HAP-1 (cell line): ENCODE measurements around the gene IL17RD.

Source experiments
- DNase-seq, 2 experiments: peaks; one replicate each; pipeline ENCODE4 v3.0.0-alpha.2; 2016 to 2020; ENCODE audit warnings: low spot score in 2 of 2
- H3K27me3 ChIP-seq: fragments of 250-450 bp; sonication (Bioruptor Pico); 2 replicates; pipeline ENCODE4 v1.5.1; 2020; ENCODE audit warnings: low read depth, mild to moderate bottlenecking, moderate library complexity
- H3K36me3 ChIP-seq: fragments of 250-450 bp; sonication (Bioruptor Pico); replicated peaks from 2 replicates; pipeline ENCODE4 v1.5.1; 2020; ENCODE audit warnings: mild to moderate bottlenecking
- H3K4me1 ChIP-seq: fragments of 250-450 bp; sonication (Bioruptor Pico); 2 replicates; pipeline ENCODE4 v1.5.1; 2020; ENCODE audit warnings: mild to moderate bottlenecking
- H3K4me3 ChIP-seq: fragments of 250-450 bp; sonication (Bioruptor Pico); 2 replicates; pipeline ENCODE4 v1.5.1; 2020; ENCODE audit warnings: mild to moderate bottlenecking, moderate library complexity
- H3K9me3 ChIP-seq: fragments of 250-450 bp; sonication (Bioruptor Pico); 2 replicates; pipeline ENCODE4 v1.5.1; 2020; ENCODE audit warnings: mild to moderate bottlenecking, moderate library complexity
- in situ Hi-C: fragments of 300-500 bp; cut with MboI; formaldehyde crosslinking; loops from 3 replicates; pipeline ENCODE4 v1.14.3; 2020; ENCODE audit warnings: low sequenced_read_pairs, inconsistent platforms, mixed read lengths

IL17RD gene

DNA sequence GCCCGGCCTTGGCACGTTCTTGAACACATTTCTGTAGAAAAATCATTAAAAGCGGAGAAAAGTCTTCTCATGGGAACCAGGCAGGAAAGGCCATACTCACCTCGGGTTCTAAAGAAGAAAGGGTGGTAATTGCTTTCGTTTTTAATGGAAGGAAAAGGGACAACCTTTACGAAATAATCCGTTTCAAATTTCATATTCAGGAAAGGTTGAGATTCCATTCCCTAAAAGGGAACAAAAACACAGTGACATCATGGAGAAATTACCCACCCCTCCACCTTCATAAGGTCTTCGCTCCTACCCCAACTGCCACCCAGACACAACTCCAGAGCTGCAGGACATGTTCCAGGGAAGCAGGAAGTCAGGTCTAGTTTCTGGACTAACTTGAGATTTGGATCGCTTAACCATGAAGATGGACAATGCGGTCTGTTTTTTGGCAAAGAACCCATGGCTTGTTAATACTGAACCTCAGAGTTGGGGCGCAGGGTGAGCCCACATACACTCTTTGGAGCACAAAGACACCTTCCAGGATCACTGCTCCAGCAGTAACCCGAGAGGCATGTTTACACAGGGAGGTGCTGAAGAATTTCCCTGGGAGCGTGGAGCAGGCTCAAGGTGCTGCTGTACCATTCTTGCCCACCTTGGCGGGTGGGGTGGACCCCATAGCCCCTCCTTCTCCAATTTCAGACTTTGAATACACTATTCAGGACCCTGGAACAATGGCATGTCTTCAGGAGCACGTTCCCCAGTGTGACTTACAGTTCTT, 55.5 kb downstream of the IL17RD start:
- no peaks in the 10 kb centered on the region for H3K36me3 ChIP-seq
- no peaks in the 10 kb centered on the region for H3K27me3 ChIP-seq
- no peaks in the 10 kb centered on the region for H3K4me1 ChIP-seq
- in situ Hi-C loops, result no loop called here
- no peak overlapping the region for H3K4me3 ChIP-seq
- H3K9me3 ChIP-seq, result no peaks in the 10 kb centered on the region
- no peak for DNase-seq

DNA sequence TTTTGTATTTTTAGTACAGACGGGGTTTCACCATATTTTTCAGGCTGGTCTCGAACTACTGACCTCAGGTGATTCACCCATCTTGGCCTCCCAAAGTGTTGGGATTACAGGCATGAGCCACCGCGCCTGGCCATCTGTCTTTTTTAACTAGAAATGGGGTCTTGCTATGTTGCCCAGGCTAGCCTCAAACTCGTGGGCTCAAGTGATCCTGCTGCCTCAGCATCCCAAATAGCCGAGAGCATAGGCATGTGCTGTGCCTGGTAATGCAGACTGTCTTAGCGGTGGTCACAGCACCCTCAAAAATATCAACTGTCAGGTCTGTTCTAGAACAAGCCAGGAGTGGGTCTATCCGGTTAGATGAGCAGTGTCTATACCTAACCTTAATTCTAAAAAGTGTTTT, 56.5 kb downstream of the IL17RD start:
- H3K36me3 ChIP-seq, result no peaks in the 10 kb centered on the region
- no peak overlapping the region for H3K4me3 ChIP-seq
- H3K27me3 ChIP-seq, result no peaks in the 10 kb centered on the region
- H3K4me1 ChIP-seq, result no peaks in the 10 kb centered on the region
- in situ Hi-C loops, result no loop called here
- no peaks in the 10 kb centered on the region for H3K9me3 ChIP-seq
- no peak for DNase-seq

DNA sequence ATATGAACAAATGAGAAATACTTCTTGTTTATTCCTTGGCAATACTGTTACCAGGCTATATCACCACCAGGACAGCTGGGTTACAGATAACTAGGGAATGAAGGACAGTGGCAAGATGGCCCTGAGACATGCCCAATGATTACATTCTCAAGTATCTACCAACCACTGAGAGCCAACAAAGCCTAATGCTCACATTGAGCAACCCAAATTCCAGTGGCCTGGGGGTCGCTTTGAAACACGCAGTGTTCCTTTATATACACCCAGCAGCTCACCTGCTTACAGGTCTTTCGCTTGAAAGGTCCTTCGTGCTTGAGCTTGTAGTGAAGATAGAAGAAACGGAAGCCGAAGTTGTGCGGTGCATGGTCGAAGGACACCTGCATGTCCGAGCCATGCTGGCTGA, 59.6 kb downstream of the IL17RD start:
- H3K9me3 ChIP-seq, result no peaks in the 10 kb centered on the region
- no peaks in the 10 kb centered on the region for H3K36me3 ChIP-seq
- in situ Hi-C loops, result no loop called here
- no peak overlapping the region for H3K4me3 ChIP-seq
- H3K27me3 ChIP-seq, result no peaks in the 10 kb centered on the region
- DNase-seq, result no peak
- H3K4me1 ChIP-seq, result peaks cover 5% of the 10 kb centered on the region

DNA sequence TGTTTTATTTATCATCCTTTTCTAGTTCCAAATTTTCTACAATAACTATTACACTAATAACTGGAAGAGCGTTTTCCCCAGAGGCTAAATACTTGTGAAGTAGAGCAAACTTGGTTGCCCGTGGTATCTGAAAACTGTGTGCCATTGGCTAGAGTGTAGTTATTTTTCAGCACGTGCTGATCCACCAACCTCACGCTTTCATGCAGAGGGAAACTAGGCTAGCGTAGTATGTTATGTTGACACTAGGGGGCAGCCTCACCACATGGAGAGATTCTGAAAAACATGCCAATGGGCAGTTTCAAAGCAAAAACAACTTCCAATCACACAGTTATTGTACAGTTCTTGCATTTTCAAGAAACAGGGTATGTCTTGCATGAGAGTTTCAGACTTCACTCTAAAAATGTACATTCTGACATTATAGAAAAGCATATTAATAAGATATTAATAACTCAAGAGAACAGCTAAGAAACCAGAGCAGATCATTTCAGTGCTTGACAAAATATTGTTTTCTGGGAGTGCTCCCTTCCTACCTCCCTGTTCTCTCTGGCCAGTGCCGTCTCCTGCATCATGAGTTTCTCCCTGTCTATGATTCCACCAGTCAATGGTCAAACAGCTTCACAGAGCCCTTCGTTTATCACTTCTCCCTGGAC, 65.0 kb downstream of the IL17RD start:
- no peaks in the 10 kb centered on the region for H3K9me3 ChIP-seq
- 0 out of 2 replicates have a peak, but pooled peaks cover 2% of the 10 kb centered on the region for H3K36me3 ChIP-seq
- in situ Hi-C loops, result no loop called here
- no peak overlapping the region for H3K4me3 ChIP-seq
- H3K27me3 ChIP-seq, result no peaks in the 10 kb centered on the region
- DNase-seq, result peak; percentile 79 to 84
- H3K4me1 ChIP-seq, result peaks cover 7% of the 10 kb centered on the region

DNA sequence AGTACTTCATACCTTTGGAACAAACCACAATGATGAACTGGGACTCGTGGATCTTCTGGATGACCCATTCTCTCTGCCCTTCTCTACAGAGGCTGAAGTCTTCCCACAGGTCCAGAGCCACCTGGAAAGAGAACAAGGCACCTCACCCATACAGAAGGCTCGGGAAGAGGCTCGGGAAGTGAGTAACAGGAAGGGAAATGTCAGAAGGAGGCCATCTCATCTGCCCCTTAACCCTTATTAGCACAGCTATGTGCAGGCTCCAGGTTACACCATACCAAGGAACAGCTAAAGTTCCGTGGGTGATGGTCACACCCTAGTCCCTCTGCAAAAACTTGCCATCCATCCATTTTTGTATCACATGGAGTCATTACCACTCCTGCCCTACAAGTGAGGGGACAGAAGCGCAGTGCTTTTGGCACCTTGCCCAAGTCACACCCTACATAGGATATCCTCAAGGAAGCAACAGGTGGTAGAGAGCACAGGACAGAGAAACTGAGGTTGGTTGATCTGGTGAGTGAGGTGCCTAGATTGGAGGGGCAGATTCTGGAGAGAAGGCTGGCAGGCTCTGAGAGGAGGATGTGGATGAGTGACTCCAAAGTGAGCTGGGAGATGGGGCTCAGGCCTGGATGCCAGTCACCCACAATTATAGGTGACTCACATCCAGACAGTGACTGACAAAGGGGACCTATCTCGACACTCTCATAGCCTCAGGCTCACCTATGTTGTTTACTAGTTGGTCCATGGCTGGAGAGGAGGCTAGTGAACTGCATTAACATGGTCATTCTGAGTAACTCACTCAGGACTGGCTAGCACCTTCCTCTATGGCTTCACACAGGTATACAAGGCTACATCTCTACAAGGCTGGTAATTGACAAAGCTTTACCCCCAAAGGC, 66.5 kb downstream of the IL17RD start:
- peaks cover 7% of the 10 kb centered on the region for H3K4me1 ChIP-seq
- no peaks in the 10 kb centered on the region for H3K9me3 ChIP-seq
- no peaks in the 10 kb centered on the region for H3K27me3 ChIP-seq
- DNase-seq, result no peak
- in situ Hi-C loops, result no loop called here
- 0 out of 2 replicates have a peak, but pooled peaks cover 2% of the 10 kb centered on the region for H3K36me3 ChIP-seq
- H3K4me3 ChIP-seq, result no peak overlapping the region

DNA sequence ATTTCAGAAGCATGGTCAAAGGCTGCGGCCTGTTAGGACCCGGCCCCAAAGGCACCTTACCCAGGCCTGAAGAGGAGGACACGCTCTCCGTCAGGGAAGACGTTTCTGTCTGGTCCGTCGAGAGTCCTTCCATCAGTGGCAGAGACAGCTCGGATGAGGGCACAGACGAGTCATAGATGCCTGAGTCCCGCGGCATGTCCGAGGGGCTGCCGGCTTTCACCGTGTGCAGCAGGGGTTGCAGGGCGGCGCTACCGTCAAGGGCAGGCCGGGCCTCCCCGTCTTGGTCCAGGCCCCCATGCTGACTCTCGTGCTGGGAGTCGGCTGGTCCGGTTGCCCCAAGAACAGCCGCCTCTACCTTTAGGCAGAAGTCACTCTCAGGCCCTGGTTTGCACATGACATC, 67.6 kb downstream of the IL17RD start:
- 0 out of 2 replicates have a peak, but pooled peaks cover 2% of the 10 kb centered on the region for H3K36me3 ChIP-seq
- peaks cover 3% of the 10 kb centered on the region; the same call in 1 of the 2 replicates for H3K4me1 ChIP-seq
- no peak for DNase-seq
- H3K9me3 ChIP-seq, result no peaks in the 10 kb centered on the region
- H3K27me3 ChIP-seq, result no peaks in the 10 kb centered on the region
- no peak overlapping the region for H3K4me3 ChIP-seq
- in situ Hi-C loops, result no loop called here

DNA sequence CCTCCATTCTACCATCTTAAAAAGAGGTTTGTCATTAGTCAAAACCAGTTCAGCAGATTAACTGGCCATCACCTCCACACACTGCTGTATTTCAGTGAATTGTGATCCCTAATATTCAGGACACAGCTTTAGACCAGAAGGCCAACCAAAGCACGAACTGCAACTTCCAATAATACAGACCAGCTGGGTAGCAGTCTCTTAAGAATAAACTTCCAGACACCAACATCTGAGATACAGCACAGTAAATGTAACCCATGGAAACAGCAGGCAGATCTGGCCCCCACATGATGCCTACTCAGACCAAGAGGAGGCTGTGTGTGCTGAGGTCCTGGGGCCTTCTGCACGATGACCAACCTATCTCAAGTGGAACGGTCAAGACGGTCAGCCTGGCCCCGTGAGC, 69.8 kb downstream of the IL17RD start:
- Histone ChIP-seq H3K4me3 (no peak overlapping the region), H3K4me1 (0 out of 2 replicates have a peak, but pooled peaks cover 2% of the 10 kb centered on the region), H3K36me3 (0 out of 2 replicates have a peak, but pooled peaks cover 2% of the 10 kb centered on the region), H3K9me3 (no peaks in the 10 kb centered on the region), H3K27me3 (no peaks in the 10 kb centered on the region)
- DNase-seq, result no peak
- in situ Hi-C loops, result no loop called here

DNA sequence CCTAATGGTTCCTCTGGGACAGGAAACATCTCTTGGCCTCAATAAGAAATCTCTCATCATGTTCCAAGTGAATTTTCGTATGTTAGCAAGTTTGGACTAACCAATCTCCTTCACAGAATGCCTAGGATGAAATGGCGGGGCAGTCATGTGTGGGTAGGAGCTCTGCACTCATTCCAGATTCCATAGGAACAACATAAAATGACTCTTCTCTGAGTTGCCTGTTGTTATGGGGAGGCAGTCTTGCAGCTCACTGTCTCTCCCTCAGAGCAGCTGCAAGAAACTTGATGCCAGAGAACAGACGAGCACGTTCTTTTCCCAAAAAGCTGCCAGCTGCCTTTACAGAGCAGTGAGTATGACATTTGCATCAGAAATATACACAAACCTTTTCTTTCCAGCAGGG, 70.6 kb downstream of the IL17RD start:
- Histone ChIP-seq H3K36me3 (0 out of 2 replicates have a peak, but pooled peaks cover 2% of the 10 kb centered on the region), H3K27me3 (no peaks in the 10 kb centered on the region), H3K9me3 (no peaks in the 10 kb centered on the region), H3K4me1 (no peaks in the 10 kb centered on the region), H3K4me3 (no peak overlapping the region)
- no peak for DNase-seq
- in situ Hi-C loops, result no loop called here

DNA sequence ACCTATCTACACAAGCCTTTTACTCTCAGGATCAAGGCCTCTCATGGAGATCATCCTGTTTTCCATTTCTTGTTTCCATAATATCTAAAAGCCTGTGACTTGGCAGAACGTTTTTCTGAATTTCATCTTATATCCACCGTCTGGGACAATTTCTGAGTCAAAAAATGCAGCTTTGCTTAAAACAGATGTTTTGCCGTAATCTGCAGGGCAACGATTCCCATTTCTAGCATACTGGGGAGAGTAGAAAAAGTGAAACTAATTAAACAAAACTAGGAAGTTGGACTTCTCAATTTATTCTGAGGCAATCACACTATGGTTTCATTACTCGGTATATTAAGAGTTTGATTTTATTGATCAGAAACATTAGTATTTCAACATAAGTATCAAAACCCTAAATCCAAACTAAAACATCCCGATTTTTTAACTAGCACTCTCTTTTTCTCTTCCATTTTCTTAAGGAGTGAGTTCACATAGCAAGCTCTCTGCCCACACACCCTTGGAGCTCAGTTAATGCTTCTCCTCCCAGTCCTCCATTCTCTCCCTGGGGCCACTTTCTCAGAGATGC, 71.1 kb downstream of the IL17RD start:
- Histone ChIP-seq H3K9me3 (no peaks in the 10 kb centered on the region), H3K27me3 (no peaks in the 10 kb centered on the region), H3K36me3 (0 out of 2 replicates have a peak, but pooled peaks cover 2% of the 10 kb centered on the region), H3K4me1 (no peaks in the 10 kb centered on the region), H3K4me3 (no peak overlapping the region)
- DNase-seq, result no peak
- in situ Hi-C loops, result no loop called here

DNA sequence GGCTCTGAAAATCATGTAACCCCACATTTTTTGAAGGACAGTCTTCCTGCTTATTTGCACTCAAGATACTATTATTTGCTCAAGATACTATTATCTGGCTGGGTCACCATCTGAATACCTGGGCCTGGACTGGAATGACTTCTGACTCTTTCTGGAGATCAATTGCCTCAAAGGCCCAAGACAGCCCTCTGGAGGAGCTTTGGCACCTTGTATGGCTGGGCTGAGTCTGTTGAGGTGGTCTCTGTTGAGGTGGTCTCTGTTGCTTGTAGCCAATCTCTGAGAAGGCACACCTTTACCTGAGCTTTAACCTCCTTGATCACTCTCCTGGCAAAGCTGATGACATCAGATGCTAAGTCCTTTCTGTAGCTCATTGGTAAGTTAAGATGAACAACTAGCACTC, 71.7 kb downstream of the IL17RD start:
- H3K36me3 ChIP-seq, result 0 out of 2 replicates have a peak, but pooled peaks cover 2% of the 10 kb centered on the region
- in situ Hi-C loops, result no loop called here

DNA sequence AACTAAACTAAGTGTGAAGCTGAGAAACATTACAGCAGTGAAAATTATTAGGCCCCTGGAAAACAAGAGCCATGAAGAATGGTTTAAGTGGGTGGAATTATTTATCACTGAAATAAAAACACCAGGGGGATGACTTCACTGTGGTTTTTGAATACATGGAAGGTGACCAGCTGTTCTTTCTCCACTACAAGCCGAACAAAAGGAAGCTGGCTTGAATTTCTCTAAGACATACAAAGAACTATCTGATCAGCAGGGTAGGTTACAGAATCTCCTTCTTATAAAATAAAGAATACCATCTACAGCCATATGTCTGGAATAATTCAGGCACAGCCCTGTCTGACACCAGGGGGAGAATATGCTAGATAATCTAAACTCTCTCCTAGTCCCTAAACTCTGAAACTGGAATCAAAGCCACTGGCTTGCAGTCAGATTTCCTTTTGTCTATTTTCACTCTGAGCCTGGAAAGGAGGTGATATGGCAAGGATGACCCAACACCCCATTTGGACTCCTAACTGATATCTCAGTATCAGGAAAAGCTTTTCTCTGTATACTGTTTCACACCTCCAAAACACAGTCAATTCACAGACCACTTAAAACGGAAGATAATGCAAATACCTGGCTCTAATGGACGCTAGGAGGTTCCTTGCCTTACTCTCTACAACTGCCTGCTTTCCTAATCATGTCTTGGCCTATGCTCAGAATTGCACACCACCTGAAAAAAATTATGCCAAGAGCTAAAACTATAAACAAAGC, 73.5 kb downstream of the IL17RD start:
- no peak for DNase-seq
- no peaks in the 10 kb centered on the region for H3K9me3 ChIP-seq
- H3K36me3 ChIP-seq, result no peaks in the 10 kb centered on the region
- no peaks in the 10 kb centered on the region for H3K27me3 ChIP-seq
- no peak overlapping the region for H3K4me3 ChIP-seq
- in situ Hi-C loops, result no loop called here
- H3K4me1 ChIP-seq, result no peaks in the 10 kb centered on the region

More for the DNA sequence above, 71.7 kb downstream of the IL17RD start:
- no peak for DNase-seq
- Histone ChIP-seq H3K4me3 (no peak overlapping the region), H3K9me3 (no peaks in the 10 kb centered on the region), H3K27me3 (no peaks in the 10 kb centered on the region), H3K4me1 (no peaks in the 10 kb centered on the region)

DNA sequence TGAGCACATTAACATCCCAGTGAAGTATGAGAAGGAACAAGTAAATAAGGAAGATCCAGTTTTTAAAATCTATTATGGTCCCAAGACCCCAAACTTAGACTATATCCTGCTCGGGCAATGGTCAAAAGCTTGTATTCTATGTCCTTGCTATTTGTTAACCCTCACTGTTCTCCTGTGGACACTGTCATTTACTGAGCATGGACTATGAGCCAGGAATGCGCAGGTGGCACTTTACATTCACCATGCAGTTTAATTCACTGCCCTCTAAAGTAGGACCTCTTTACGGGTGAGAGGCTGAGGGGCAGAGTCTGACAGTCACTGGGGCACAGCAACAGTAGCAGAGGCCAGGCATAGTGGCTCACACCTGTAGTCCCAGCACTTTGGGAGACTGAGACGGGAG, 76.1 kb downstream of the IL17RD start:
- no peaks in the 10 kb centered on the region for H3K4me1 ChIP-seq
- no peak overlapping the region for H3K4me3 ChIP-seq
- no peak for DNase-seq
- H3K36me3 ChIP-seq, result no peaks in the 10 kb centered on the region
- no peaks in the 10 kb centered on the region for H3K27me3 ChIP-seq
- in situ Hi-C loops, result no loop called here
- no peaks in the 10 kb centered on the region for H3K9me3 ChIP-seq

DNA sequence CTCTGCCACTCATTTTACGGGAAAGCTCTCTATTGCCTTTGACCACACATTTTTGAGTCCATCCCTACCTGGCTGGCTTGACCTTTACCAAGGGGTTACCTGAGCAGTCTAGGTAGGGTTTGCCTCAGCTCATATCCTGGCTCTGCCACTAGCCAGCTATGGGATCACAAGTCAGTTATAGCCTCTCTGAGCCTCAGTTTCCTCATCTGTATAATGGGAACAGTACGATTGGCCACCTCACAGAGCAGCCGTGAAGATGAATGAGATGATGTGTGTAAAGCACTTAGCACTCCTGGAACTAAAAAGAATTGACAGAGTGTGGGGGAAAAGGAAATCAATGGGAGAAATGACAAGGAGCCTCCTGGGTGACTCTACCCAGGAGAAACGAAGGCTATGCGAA, 76.7 kb downstream of the IL17RD start:
- in situ Hi-C loops, result no loop called here

More for the DNA sequence above, 76.7 kb downstream of the IL17RD start:
- H3K36me3 ChIP-seq, result no peaks in the 10 kb centered on the region
- H3K27me3 ChIP-seq, result no peaks in the 10 kb centered on the region
- DNase-seq, result no peak
- no peaks in the 10 kb centered on the region for H3K4me1 ChIP-seq
- H3K9me3 ChIP-seq, result no peaks in the 10 kb centered on the region
- H3K4me3 ChIP-seq, result no peak overlapping the region
